HCEC 1CT (cell line): ENCODE data around the gene C9orf57.
"Not testable (repeated sequence)": the region's sequence is repeated elsewhere in the genome, so short reads cannot be mapped to it uniquely, and the experiment has no call there.

Source experiments
- DNase-seq: peaks from one replicate; pipeline ENCODE4 v3.0.0-alpha.2; 2017

Gene C9orf57

GRCh38 chr9:72022841-72023240 lies 37.6 kb downstream of the C9orf57 start:
- peak; percentile 71 for DNase-seq

GRCh38 chr9:72013292-72013760 lies 47.1 kb downstream of the C9orf57 start:
- DNase-seq = no peak

- no peak for DNase-seq
These were observed 47.8 kb downstream of the C9orf57 start for GRCh38 chr9:72012646-72013045.

- not testable (repeated sequence) for DNase-seq
These were observed 52.7 kb downstream of the C9orf57 start for GRCh38 chr9:72007726-72008125.

GRCh38 chr9:72006501-72006900 lies 53.9 kb downstream of the C9orf57 start:
- DNase-seq = peak; percentile 31

GRCh38 chr9:72005451-72005850 lies 55.0 kb downstream of the C9orf57 start:
- DNase-seq = no peak
